Mucosa of descending colon (tissue), 3 donors: Measurements from ENCODE around the gene SLC49A3. TPM values are rescaled to one million over a fixed set of nuclear protein-coding genes. Genes with fewer than 3 reads are reported as not detected.
"Not testable (repeated sequence)": the region's sequence is repeated elsewhere in the genome, so short reads cannot be mapped to it uniquely, and the experiment has no call there.

Experiments used
- ATAC-seq: fragments of 200-7000 bp; cut with Tn5 transposase; one replicate; pipeline ENCODE4 v1.9.1; 2020; ENCODE audit warnings: mild to moderate bottlenecking, moderate library complexity
- DNase-seq, 3 donors: peaks; one replicate each; pipeline ENCODE4 v3.0.0-alpha.2; 2020
- H3K36me3 ChIP-seq: fragments of 200-600 bp; one replicate; pipeline ENCODE4 v1.8.0; 2021; ENCODE audit warnings: low read depth, mild to moderate bottlenecking
- H3K4me1 ChIP-seq: fragments of 200-600 bp; one replicate; pipeline ENCODE4 v1.8.0; 2021; ENCODE audit warnings: low read depth, mild to moderate bottlenecking
- H3K4me3 ChIP-seq: fragments of 200-600 bp; one replicate; pipeline ENCODE4 v1.8.0; 2021; ENCODE audit warnings: mild to moderate bottlenecking
- H3K9me3 ChIP-seq: fragments of 200-600 bp; one replicate; pipeline ENCODE4 v1.8.0; 2021; ENCODE audit warnings: mild to moderate bottlenecking
- CTCF ChIP-seq: fragments of 200-600 bp; IDR thresholded peaks from one replicate; pipeline ENCODE4 v1.8.0; 2022; ENCODE audit warnings: antibody characterized with exemption, mild to moderate bottlenecking
- intact Hi-C, 2 donors: fragments of 100-400 bp; cut with DNase I in 1 of 2; cut with micrococcal nuclease in 1 of 2; formaldehyde crosslinking; loops; one replicate each; pipeline versions ENCODE4 v1.11.0 to v1.11.1; 2022; cut with DNase I, micrococcal nuclease
- total RNA-seq, 3 donors: library from RNA; stranded (reverse); fragmentation: NEBNext Ultra II Directional in 2 of 3; extraction: Animal tissue kit (Norgen Biotek cat#: 25700) in 2 of 3; gene quantifications; one replicate each; pipeline versions ENCODE4 v1.2.1 to v1.2.4, GENCODE V29; 2021 to 2023
- donor health status: DM: no; HTN: no; CAD: no; lungs with moderate emphysema.
- donor health status: DM: no; HTN: no; CAD: no.
- donor health status: DM: no; HTN: yes; CAD: no.

SLC49A3 gene
- total RNA-seq, 3 donors from 2014 or later: 9.9 to 14.1 (median 11.5) TPM

DNA sequence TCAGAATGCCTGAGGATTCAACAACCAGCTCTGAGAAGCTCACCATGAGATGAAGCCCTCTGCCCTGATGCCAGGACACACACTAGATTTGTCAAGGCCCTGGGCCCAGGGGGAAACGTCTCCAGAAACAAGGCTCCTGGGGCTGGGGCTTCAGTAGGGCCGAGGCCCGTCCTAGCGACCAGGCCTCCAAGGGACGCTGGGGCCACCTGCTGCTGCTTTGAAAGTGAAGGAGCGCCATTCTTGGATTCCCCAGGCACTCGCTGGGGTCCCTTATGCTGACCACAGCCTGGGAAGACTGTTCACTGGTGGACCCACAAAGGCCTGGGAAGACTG is 39.7 kb downstream of the SLC49A3 start:
- H3K4me1 ChIP-seq: no peaks in the 10 kb centered on the region
- DNase-seq (no peak), ATAC-seq (no peak)
- H3K36me3 ChIP-seq: no peaks in the 10 kb centered on the region
- intact Hi-C loops: no loop called here
- H3K4me3 ChIP-seq: no peak overlapping the region
- no peaks in the 10 kb centered on the region for H3K9me3 ChIP-seq
- no peak for TF ChIP-seq CTCF

GRCh38 chr4:648579-649292 is 40.2 kb downstream of the SLC49A3 start:
- no peaks in the 10 kb centered on the region for H3K9me3 ChIP-seq
- no peaks in the 10 kb centered on the region for H3K4me1 ChIP-seq
- no peak for TF ChIP-seq CTCF
- intact Hi-C loops: no loop called here
- ATAC-seq (no peak), DNase-seq (peak in 2 of 3 donors; percentile 12 to 41)
- H3K36me3 ChIP-seq: no peaks in the 10 kb centered on the region
- H3K4me3 ChIP-seq: no peak overlapping the region

- H3K36me3 ChIP-seq: no peaks in the 10 kb centered on the region
- DNase-seq: peak in 2 of 3 donors; percentile 12 to 19
- TF ChIP-seq CTCF: no peak
- no peaks in the 10 kb centered on the region for H3K9me3 ChIP-seq
- no peak for ATAC-seq
- H3K4me3 ChIP-seq: no peak overlapping the region
- intact Hi-C loops: no loop called here
- no peaks in the 10 kb centered on the region for H3K4me1 ChIP-seq
Observed at GRCh38 chr4:647481-647880, 41.5 kb downstream of the SLC49A3 start.

DNA sequence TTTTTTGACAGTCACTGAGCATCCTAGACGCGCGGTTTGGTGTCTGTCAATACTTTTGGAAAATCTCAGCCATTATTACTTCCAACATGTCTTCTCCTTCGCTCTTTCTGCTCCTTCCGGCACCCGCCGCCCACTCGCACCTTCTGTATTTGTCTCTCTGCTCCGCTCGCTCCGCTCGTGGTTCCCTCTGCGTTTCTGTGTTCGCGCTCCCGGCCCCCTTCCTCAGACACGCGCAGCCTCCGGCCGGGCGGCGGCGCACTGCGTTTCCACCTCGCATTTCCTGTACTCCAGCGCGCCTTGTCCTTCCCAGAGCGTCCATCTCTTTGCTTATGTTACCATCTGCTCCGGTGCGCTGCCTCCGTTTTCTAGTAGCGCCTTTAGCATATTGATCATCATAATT is 42.5 kb downstream of the SLC49A3 start:
- ATAC-seq (no peak), DNase-seq (peak in 2 of 3 donors; percentile 17 to 41)
- no peaks in the 10 kb centered on the region for H3K4me1 ChIP-seq
- peaks cover 4% of the 10 kb centered on the region for H3K9me3 ChIP-seq
- intact Hi-C loops: no loop called here
- H3K4me3 ChIP-seq: no peak overlapping the region
- TF ChIP-seq CTCF: no peak
- H3K36me3 ChIP-seq: no peaks in the 10 kb centered on the region

GRCh38 chr4:642366-642765 is 46.6 kb downstream of the SLC49A3 start:
- H3K4me1 ChIP-seq, H3K36me3 ChIP-seq, H3K4me3 ChIP-seq, intact Hi-C loops, ATAC-seq, H3K9me3 ChIP-seq, DNase-seq: not testable (repeated sequence)

DNA sequence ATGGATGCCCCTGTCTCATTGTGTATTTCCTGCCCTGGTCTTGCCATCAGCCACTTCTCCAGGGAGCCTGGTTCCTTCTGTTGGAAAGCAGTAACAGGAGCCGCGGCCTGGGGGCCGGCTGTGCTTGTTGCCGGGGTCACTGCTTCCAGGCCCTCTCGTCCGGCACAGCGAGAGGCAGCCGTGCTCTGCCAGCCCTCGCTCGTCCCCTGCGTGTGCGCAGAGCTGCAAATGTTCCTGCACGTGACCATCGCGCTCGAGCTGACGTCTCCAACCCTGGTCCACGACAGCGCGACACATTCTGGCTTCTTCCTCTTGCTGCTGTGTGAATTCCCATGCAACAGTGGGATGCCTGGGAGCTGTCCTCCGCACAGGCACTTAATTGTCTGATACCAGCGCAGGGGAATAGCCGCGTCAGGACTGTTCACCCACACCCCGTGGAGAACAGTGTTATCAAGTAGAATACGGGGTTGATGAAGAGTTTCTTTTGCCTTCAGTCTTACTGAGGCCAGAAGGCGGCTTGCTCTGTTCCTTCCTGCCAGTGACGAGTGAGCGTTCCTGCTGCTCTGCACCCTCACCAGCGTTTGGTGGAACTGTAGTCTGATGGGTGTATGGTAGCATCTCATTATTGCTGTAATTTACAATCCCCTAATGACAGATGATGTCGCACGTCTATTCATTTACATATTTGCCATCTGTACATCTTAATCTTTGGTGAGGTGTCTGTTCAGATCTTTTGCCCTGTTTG is 51.2 kb downstream of the SLC49A3 start:
- Histone ChIP-seq H3K4me3 (no peak overlapping the region), H3K36me3 (no peaks in the 10 kb centered on the region), H3K9me3 (peaks cover 4% of the 10 kb centered on the region), H3K4me1 (no peaks in the 10 kb centered on the region)
- DNase-seq (peak in 1 of 3 donors; percentile 31), ATAC-seq (no peak)
- intact Hi-C loops: no loop called here
- no peak for TF ChIP-seq CTCF
